ENCODE data around the gene NAALADL2.

DNA sequence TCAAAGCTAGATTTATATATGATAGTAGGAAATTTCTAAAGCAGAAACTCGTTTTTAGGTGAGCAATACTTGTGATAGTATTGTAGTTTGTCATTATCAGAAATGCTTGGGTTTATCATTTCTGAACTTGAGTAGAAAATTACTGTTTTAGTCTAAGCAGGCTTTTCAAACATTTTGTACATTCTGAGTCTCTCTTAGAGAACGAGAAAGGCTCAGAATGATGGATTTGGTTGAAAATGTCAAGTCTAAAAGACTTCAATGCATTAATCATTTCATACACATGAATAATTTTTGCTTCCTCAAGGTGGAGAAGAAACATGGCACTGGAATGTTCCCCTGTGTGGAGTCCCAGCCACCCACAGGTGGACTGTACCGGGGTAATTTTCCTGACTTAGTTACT is 387.1 kb downstream of the NAALADL2 start:
- TF ChIP-seq, protein P1, sequence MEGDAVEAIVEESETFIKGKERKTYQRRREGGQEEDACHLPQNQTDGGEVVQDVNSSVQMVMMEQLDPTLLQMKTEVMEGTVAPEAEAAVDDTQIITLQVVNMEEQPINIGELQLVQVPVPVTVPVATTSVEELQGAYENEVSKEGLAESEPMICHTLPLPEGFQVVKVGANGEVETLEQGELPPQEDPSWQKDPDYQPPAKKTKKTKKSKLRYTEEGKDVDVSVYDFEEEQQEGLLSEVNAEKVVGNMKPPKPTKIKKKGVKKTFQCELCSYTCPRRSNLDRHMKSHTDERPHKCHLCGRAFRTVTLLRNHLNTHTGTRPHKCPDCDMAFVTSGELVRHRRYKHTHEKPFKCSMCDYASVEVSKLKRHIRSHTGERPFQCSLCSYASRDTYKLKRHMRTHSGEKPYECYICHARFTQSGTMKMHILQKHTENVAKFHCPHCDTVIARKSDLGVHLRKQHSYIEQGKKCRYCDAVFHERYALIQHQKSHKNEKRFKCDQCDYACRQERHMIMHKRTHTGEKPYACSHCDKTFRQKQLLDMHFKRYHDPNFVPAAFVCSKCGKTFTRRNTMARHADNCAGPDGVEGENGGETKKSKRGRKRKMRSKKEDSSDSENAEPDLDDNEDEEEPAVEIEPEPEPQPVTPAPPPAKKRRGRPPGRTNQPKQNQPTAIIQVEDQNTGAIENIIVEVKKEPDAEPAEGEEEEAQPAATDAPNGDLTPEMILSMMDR (IDR thresholded peaks at IDR 0.05; ENCODE audit: low read depth, low read length) = no peak
- TF ChIP-seq EZH2phosphoT487 (IDR thresholded peaks at IDR 0.05; ENCODE audit: low read depth) = no peak

Measured in OCI-LY3 (cell line).